Adrenal gland (tissue), 5 donors: ENCODE measurements around the gene C10orf67.

ENCODE experiments used
- POLR2A ChIP-seq, 2 donors: fragments of 450-650 bp; IDR thresholded peaks; one replicate each; pipeline ENCODE4 v1.6.1; 2017; ENCODE audit warnings: antibody characterized with exemption in 2 of 2, mild to moderate bottlenecking in 2 of 2, moderate library complexity in 1 of 2
- TF ChIP-seq, protein P1 (sequence below), 6 experiments: fragments of 450-650 bp in 4 of 6; fragments of 200-600 bp in 2 of 6; sonication (generic) in 1 of 6; IDR thresholded peaks; 1 replicate in 5 of 6; 2 replicates in 1 of 6; pipeline versions ENCODE4 v1.5.1 to v1.8.0; 2016 to 2021; ENCODE audit warnings: antibody characterized with exemption in 6 of 6, mild to moderate bottlenecking in 2 of 6, moderate library complexity in 1 of 6
- donor health status: DM: no; HTN: no; CAD: no.

DNA sequence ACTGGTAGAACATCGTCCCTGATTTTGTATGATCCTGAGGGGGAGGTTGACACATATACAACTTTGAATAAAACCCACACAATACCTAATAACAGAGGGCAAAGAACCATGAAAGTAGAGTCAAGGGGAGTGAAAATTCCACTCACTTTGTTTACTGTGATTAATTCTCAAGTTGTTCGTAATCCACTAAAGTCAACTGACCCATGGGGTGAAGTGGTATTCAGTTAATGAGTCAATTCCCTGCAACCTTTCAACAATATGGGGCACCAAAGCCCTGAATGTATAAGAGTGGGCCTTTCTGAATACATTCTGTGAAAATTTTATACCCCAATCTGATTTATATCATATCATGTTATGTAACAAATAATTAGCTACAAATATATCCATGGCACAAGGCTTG is 39.0 kb upstream of the C10orf67 start:
- TF ChIP-seq, protein P1, sequence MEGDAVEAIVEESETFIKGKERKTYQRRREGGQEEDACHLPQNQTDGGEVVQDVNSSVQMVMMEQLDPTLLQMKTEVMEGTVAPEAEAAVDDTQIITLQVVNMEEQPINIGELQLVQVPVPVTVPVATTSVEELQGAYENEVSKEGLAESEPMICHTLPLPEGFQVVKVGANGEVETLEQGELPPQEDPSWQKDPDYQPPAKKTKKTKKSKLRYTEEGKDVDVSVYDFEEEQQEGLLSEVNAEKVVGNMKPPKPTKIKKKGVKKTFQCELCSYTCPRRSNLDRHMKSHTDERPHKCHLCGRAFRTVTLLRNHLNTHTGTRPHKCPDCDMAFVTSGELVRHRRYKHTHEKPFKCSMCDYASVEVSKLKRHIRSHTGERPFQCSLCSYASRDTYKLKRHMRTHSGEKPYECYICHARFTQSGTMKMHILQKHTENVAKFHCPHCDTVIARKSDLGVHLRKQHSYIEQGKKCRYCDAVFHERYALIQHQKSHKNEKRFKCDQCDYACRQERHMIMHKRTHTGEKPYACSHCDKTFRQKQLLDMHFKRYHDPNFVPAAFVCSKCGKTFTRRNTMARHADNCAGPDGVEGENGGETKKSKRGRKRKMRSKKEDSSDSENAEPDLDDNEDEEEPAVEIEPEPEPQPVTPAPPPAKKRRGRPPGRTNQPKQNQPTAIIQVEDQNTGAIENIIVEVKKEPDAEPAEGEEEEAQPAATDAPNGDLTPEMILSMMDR (IDR thresholded peaks at IDR 0.05): no peak
- no peak for TF ChIP-seq POLR2A (IDR thresholded peaks at IDR 0.05)
